GM10266 (cell line): Measurements from ENCODE around the gene DACT3.

ENCODE experiments used
- DNase-seq: peaks from one replicate; pipeline ENCODE4 v3.0.0; 2012; ENCODE audit errors: extremely low spot score
- CTCF ChIP-seq: IDR thresholded peaks from 2 replicates; pipeline ENCODE4 v1.5.1; 2012; ENCODE audit warnings: mild to moderate bottlenecking, low read depth; ENCODE audit not compliant: control insufficient read depth, insufficient read depth; ENCODE audit errors: missing control alignments

The DACT3 gene

GRCh38 chr19:46661020-46661731, at the start of gene DACT3:
TSS of gene DACT3 (minus strand) at chr19:46661182. CDS start at chr19:46661064, 118 bp downstream.
- DNase-seq, result peak; percentile 99
- TF ChIP-seq CTCF, result no peak

DNA sequence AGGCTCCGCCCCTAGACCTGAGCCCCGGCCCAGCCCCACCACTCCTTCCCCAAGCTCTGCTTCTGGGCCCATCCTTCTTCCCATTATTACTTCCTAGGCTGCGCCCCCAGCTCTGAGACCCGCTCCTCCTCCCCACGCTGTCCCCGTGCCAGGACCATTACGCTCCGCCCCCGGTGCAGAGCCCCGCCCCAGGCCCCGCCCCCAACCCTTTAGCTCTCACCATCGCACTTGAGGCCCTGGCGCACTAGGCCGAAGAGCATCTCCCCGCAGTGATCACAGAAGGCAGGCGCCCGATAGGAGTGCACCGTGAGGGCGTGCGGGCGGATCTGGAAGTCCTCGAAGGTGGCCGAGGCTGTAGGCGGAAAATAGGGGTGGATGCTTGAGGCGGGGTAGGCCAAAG, 49.7 kb upstream of the DACT3 start:
- no peak for TF ChIP-seq CTCF
- DNase-seq, result no peak

GRCh38 chr19:46704379-46705076, 43.5 kb upstream of the DACT3 start:
- TF ChIP-seq CTCF, result peak; percentile 93
- peak; percentile 90 for DNase-seq

GRCh38 chr19:46700704-46701103, 39.7 kb upstream of the DACT3 start:
- no peak for DNase-seq
- TF ChIP-seq CTCF, result no peak

GRCh38 chr19:46698395-46699321, 37.7 kb upstream of the DACT3 start:
- TF ChIP-seq CTCF, result peak; percentile 1
- no peak for DNase-seq

DNA sequence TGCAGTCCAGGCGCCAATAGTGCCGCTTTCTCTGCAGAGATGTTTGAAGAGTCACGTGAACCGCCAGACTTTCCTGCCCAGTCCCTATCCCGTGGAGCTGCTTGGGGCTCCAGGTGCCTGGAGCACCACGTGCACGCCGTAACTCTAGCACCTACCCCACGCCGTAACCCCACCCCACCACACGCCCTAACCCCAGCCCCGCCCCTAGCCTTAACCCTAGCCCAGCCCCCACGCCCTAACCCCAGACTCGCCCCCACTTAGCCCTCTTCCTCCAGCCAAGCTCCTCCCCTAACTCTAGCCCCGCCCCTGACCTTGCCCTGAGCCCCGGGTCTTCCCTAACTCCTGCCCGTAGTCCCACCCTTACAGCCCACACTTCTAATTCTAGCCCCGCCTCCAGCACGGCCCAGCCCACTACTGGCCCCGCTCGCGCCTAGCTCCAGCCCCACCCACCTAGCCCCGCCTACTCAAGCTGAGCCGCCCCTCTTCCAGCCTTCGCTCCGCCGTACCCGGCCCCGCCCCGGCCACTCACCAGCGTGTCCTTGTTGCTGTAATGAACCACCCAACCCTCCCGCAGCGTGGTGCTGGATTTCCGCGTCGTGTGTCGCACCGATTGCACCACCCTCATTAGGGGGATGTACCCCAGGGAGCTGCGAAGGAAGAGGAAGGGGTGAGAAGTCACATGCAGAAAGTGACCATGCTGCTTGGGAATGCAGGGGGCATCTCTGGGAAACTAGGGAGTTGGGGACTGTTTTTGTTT, 36.4 kb upstream of the DACT3 start:
- TF ChIP-seq CTCF, result no peak
- DNase-seq, result no peak
